ENCODE data around the gene UQCRC1. TPM values are rescaled to one million over a fixed set of nuclear protein-coding genes. Genes with fewer than 3 reads are reported as not detected.

The UQCRC1 gene
- total RNA-seq (ENCODE audit: low replicate concordance) = 273 and 324 TPM in 2 replicates
- long read RNA-seq, transcript UQCRC1-201 (13 exons, 1,985 nt) = major isoform, 1,167 of 1,270 reads
- long read RNA-seq, partial matches to known transcripts = 31 of 1,270 reads
- long read RNA-seq, other reads (novel, unspliced or antisense) = 71 of 1,270 reads

DNA sequence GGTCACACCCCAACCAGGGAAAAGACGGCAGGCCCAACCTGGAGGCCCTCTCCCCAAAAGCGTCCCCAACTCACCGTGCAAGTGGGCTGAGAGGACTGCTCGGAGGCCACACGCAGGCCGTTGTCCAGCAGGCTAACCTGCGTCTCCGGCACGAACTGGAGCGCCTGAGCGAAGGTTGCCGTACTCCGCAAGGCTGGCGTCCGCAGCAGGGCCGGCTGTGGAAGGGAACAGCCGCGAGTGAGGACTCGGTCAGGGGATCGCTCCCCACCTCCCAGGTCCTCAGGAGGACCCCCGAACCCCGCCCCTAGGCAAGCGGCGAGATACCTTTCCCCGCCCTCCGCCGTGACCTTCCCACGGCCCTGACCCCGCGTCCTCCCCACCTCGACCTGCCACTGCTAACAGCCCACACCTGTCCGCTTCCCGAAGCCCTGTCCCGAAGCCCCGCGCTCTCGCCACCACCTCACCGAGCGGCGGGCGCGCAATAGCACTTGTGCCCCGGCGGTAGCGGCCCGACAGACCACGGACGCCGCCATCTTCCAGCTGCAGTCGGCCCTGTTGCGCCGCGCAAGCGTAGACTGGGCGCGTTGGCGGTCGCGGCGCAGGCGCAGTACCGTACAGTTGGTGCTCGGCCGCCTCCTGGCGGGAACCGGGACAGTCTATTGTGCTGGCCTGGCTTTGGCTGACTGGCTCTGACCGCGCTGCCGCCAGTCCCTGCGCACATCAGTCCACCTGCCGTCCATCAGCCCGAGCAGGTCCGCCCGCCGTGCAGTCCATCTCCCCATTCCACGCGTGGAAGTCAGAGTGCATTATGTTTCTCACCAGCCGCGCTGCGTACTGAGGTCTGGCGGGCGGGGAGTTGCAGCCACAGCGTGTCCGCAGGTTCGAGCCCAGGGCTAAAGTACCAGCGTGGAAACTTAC is at the start of gene UQCRC1:
UQCRC1 (minus strand) TSS at position 559 of the 918 bp plus-strand sequence; CDS start at position 533, 26 bp downstream.
- no peaks in the 10 kb centered on the region for H3K9me3 Mint-ChIP-seq

DNA sequence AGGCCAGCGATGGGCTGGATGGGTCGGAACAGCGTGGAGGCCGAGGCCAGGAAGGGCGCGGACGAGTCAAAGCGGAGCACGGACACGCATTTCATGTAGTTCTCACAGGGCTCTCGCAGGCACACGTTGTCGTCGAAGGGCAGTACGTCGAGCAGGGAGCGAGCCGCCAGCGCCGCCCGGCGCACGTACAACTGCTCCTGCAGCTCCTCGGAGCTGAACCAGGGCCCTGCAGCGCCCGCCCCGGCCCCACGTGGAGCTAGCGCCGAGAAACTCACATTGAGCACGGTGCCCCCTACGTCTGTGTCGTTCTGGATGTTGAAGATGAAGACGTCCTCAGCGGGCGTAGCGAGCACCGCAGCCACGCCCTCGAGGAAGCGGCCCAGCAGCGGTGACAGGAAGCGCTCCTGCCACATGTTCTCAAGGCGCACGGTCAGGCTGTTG is 47.4 kb upstream of the UQCRC1 start:
- TF ChIP-seq, protein P1, sequence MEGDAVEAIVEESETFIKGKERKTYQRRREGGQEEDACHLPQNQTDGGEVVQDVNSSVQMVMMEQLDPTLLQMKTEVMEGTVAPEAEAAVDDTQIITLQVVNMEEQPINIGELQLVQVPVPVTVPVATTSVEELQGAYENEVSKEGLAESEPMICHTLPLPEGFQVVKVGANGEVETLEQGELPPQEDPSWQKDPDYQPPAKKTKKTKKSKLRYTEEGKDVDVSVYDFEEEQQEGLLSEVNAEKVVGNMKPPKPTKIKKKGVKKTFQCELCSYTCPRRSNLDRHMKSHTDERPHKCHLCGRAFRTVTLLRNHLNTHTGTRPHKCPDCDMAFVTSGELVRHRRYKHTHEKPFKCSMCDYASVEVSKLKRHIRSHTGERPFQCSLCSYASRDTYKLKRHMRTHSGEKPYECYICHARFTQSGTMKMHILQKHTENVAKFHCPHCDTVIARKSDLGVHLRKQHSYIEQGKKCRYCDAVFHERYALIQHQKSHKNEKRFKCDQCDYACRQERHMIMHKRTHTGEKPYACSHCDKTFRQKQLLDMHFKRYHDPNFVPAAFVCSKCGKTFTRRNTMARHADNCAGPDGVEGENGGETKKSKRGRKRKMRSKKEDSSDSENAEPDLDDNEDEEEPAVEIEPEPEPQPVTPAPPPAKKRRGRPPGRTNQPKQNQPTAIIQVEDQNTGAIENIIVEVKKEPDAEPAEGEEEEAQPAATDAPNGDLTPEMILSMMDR (conservative IDR thresholded peaks at IDR 0.05) = no peak
- H3K4me3 Mint-ChIP-seq = peak overlapping the region; percentile 34
- peaks cover 4% of the 10 kb centered on the region for H3K9me3 Mint-ChIP-seq
- H3K27ac Mint-ChIP-seq = no peak overlapping the region
- no peaks in the 10 kb centered on the region for H3K27me3 Mint-ChIP-seq
- H3K36me3 Mint-ChIP-seq = peaks cover 5% of the 10 kb centered on the region
- H3K4me1 Mint-ChIP-seq (ENCODE audit: unreplicated experiment) = no peaks in the 10 kb centered on the region
- DNase-seq (ENCODE audit: extremely low spot score, unreplicated experiment) = no peak

More for the DNA sequence above, at the start of gene UQCRC1:
- DNase-seq (ENCODE audit: extremely low spot score, unreplicated experiment) = peak; percentile 97
- TF ChIP-seq, protein P1 (conservative IDR thresholded peaks at IDR 0.05) = peak; percentile 80
- H3K36me3 Mint-ChIP-seq = peaks cover 9% of the 10 kb centered on the region
- peak within 1 kb of the TSS; percentile 93 for H3K27ac Mint-ChIP-seq
- peaks cover 14% of the 10 kb centered on the region for H3K4me1 Mint-ChIP-seq (ENCODE audit: unreplicated experiment)
- H3K4me3 Mint-ChIP-seq = peak within 1 kb of the TSS; percentile 99
- H3K27me3 Mint-ChIP-seq = no peaks in the 10 kb centered on the region

DNA sequence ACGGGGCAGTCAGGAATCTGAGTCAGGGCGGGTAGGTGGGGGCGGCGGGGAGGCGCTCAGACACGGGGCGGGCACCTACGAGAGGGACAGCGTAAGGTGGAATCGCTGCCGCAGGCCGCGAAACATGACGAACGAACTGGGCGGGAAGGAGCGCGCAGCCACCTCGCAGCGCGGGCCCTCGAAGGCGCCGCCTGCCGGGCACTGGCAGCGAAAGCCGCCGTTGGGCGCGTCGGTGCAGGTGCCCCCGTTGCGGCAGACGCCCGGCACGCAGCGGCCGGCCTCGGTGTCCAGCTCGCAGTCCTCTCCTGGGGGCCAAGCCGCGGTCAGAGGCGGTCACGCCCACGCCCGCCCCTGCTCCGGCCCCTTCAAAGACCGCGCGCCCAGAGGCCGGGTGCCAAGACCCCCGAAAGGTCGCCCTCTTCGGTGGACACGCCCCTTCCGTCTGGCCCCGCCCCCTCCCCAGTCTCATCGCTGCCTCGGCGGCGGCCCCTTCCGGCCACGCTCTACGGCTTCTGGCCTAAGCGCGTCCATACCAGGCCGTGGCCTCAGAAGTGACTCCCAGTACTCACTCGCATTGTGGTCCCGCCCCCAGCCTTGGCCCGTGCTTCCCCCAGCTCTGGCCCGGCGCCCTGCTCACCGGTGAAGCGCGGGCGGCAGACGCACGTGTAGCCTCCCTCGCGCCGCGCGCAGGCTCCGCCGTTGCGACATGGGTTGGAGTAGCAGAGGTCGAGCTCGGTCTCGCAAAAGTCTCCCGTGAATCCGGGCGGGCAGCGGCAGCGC is 46.8 kb upstream of the UQCRC1 start:
- Mint-ChIP-seq H3K4me3 (no peak overlapping the region), H3K36me3 (peaks cover 5% of the 10 kb centered on the region), H3K27ac (no peak overlapping the region), H3K27me3 (no peaks in the 10 kb centered on the region), H3K9me3 (peaks cover 4% of the 10 kb centered on the region), H3K4me1 (ENCODE audit: unreplicated experiment) (no peaks in the 10 kb centered on the region)
- no peak for DNase-seq (ENCODE audit: extremely low spot score, unreplicated experiment)
- TF ChIP-seq, protein P1 (conservative IDR thresholded peaks at IDR 0.05) = peak; percentile 85

DNA sequence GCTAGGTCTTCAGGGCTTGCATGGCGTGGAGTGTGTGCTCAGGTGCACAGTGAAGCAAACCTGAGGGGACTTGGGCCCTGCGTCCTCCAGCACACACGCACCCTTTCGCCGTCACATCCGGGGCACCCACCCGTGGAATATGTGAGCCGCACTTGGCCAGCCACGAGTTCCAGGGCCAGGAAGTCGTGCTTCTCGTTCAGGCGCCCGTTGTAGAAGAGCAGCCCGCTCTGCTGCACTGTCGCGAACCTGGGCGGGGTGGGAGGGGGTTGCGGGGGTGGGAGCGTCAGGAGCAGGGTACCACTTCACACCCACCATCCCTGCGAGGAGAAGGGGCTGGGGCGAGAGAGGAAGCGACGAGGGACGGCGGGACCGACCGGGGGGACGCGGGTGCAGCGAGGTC is 46.2 kb upstream of the UQCRC1 start:
- H3K4me3 Mint-ChIP-seq = peak overlapping the region; percentile 70
- H3K27me3 Mint-ChIP-seq = no peaks in the 10 kb centered on the region

DNA sequence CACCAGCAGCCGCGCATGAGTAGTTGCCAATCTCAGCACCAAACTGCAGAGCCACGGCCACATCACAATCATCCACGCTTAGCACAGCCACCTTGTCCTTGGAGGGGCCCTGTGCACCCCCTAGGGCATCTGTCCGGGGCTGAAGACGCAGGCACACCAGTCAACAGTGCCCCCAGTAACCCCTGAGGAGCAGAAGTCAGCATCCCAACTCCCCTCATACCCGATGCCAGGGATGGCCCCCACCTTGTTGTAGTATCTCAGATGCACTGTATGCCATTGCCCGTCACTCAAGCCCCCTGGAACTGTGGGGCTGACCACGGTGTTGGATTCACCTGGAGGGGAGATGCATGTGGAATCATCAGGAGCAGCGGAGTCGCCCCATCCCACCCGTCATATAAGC is 45.6 kb upstream of the UQCRC1 start:
- peaks cover 5% of the 10 kb centered on the region for H3K36me3 Mint-ChIP-seq
- DNase-seq (ENCODE audit: extremely low spot score, unreplicated experiment) = no peak
- no peak overlapping the region for H3K27ac Mint-ChIP-seq

More for the DNA sequence above, 46.2 kb upstream of the UQCRC1 start:
- no peak overlapping the region for H3K27ac Mint-ChIP-seq
- TF ChIP-seq, protein P1 (conservative IDR thresholded peaks at IDR 0.05) = no peak
- peaks cover 5% of the 10 kb centered on the region for H3K36me3 Mint-ChIP-seq
- DNase-seq (ENCODE audit: extremely low spot score, unreplicated experiment) = no peak
- H3K4me1 Mint-ChIP-seq (ENCODE audit: unreplicated experiment) = no peaks in the 10 kb centered on the region
- H3K9me3 Mint-ChIP-seq = peaks cover 4% of the 10 kb centered on the region

More for the DNA sequence above, 45.6 kb upstream of the UQCRC1 start:
- TF ChIP-seq, protein P1 (conservative IDR thresholded peaks at IDR 0.05) = no peak
- H3K4me3 Mint-ChIP-seq = peak overlapping the region; percentile 70
- H3K9me3 Mint-ChIP-seq = peaks cover 4% of the 10 kb centered on the region
- H3K27me3 Mint-ChIP-seq = no peaks in the 10 kb centered on the region
- H3K4me1 Mint-ChIP-seq (ENCODE audit: unreplicated experiment) = no peaks in the 10 kb centered on the region

Data from type B pancreatic cell (in vitro differentiated cells).